B cell (primary cell): ENCODE data around the gene ZNF3. TPM values are rescaled to one million over a fixed set of nuclear protein-coding genes. Genes with fewer than 3 reads are reported as not detected.

ENCODE experiments used
- ATAC-seq: fragments of 200-7000 bp; cut with Tn5 transposase; one replicate; pipeline ENCODE4 v1.10.0; 2021; ENCODE audit warnings: low read depth, mild to moderate bottlenecking, moderate number of reproducible peaks, moderate library complexity
- CTCF ChIA-PET: fragments of 350-600 bp; sonication (Branson Sonifier 250); formaldehyde crosslinking; loops from one replicate; lab custom pipeline; 2021; ENCODE audit warnings: antibody characterized with exemption, inconsistent platforms; lab: Charles Lee
- POLR2A ChIA-PET: fragments of 350-600 bp; sonication (Branson Sonifier 250); formaldehyde crosslinking; loops from one replicate; lab custom pipeline; 2021; ENCODE audit warnings: antibody characterized with exemption; lab: Charles Lee
- DNase-seq: peaks from one replicate; pipeline ENCODE4 v3.0.0; 2013
- H2AFZ ChIP-seq: 2 replicates; pipeline ENCODE4 v1.6.1; 2012; ENCODE audit warnings: mild to moderate bottlenecking, low read depth, low read length; ENCODE audit not compliant: insufficient read depth, poor library complexity, severe bottlenecking
- H3K27ac ChIP-seq, 2 donors: 1 replicate in 1 of 2; 2 replicates in 1 of 2; pipeline ENCODE4 v1.5.1; 2012 to 2013; ENCODE audit warnings: low read length in 2 of 2, mild to moderate bottlenecking in 2 of 2, moderate library complexity in 1 of 2
- H3K27me3 ChIP-seq, 4 experiments: fragments of 200-600 bp in 1 of 4; sonication (generic) in 1 of 4; replicated peaks in 1 of 4; 1 replicate in 2 of 4; 2 replicates in 2 of 4; pipeline versions ENCODE4 v1.6.1 to v1.7.0; 2013 to 2016; ENCODE audit warnings: low read length in 3 of 4, mild to moderate bottlenecking in 2 of 4, mixed read lengths in 1 of 4, moderate library complexity in 1 of 4; ENCODE audit not compliant: insufficient read depth in 4 of 4, control insufficient read depth in 3 of 4; ENCODE audit errors: control extremely low read depth in 1 of 4
- H3K36me3 ChIP-seq, 2 experiments: replicated peaks in 1 of 2; 1 replicate in 1 of 2; 2 replicates in 1 of 2; pipeline versions ENCODE4 v1.6.1 to v1.7.1; 2013; ENCODE audit warnings: low read length in 1 of 2; ENCODE audit not compliant: insufficient read depth in 2 of 2, control insufficient read depth in 1 of 2; ENCODE audit errors: control extremely low read depth in 1 of 2, extremely low read depth in 1 of 2
- H3K4me1 ChIP-seq, 2 donors: fragments of 200-600 bp in 1 of 2; sonication (generic) in 1 of 2; 1 replicate in 1 of 2; 2 replicates in 1 of 2; pipeline versions ENCODE4 v1.5.1 to v1.6.1; 2013 to 2017; ENCODE audit warnings: low read length in 2 of 2; ENCODE audit not compliant: control insufficient read depth in 2 of 2, insufficient read depth in 2 of 2
- H3K4me2 ChIP-seq: replicated peaks from 2 replicates; pipeline ENCODE3; 2012; ENCODE audit warnings: mild to moderate bottlenecking, low read depth, low read length; ENCODE audit not compliant: poor library complexity, severe bottlenecking
- H3K4me3 ChIP-seq, 5 experiments: fragments of 200-600 bp in 1 of 5; sonication (generic) in 1 of 5; 1 replicate in 3 of 5; 2 replicates in 2 of 5; pipeline versions ENCODE4 v1.5.1 to v1.7.0; 2011 to 2016; ENCODE audit warnings: low read length in 4 of 5, mild to moderate bottlenecking in 4 of 5, low read depth in 2 of 5, control low read depth in 1 of 5, moderate library complexity in 1 of 5; ENCODE audit not compliant: insufficient read depth in 1 of 5; ENCODE audit errors: control extremely low read depth in 1 of 5, extremely low read depth in 1 of 5
- H3K79me2 ChIP-seq: fragments of 200-600 bp; sonication (generic); one replicate; pipeline ENCODE4 v1.6.0; 2016; ENCODE audit warnings: low read length; ENCODE audit not compliant: control insufficient read depth, insufficient read depth
- H3K9ac ChIP-seq: fragments of 200-600 bp; sonication (generic); 2 replicates; pipeline ENCODE4 v1.6.1; 2017; ENCODE audit warnings: mild to moderate bottlenecking, low read length, moderate library complexity
- H3K9me3 ChIP-seq, 3 donors: one replicate each; pipeline versions ENCODE4 v1.6.1 to v1.7.1; 2013; ENCODE audit warnings: low read length in 2 of 3; ENCODE audit not compliant: control insufficient read depth in 2 of 3, insufficient read depth in 1 of 3; ENCODE audit errors: control extremely low read depth in 1 of 3
- H4K20me1 ChIP-seq: 2 replicates; pipeline ENCODE4 v1.6.0; 2012; ENCODE audit warnings: mild to moderate bottlenecking, low read length; ENCODE audit not compliant: insufficient read depth, control insufficient read depth, poor library complexity, severe bottlenecking
- H3K27ac Mint-ChIP-seq: one replicate; pipeline ENCODE4 v1.8.0; 2021; ENCODE audit warnings: mixed read lengths
- H3K27me3 Mint-ChIP-seq: one replicate; pipeline ENCODE4 v1.8.0; 2021; ENCODE audit warnings: mixed read lengths
- H3K4me1 Mint-ChIP-seq: one replicate; pipeline ENCODE4 v1.8.0; 2021; ENCODE audit warnings: mixed read lengths
- H3K4me3 Mint-ChIP-seq: one replicate; pipeline ENCODE4 v1.8.0; 2021; ENCODE audit warnings: mixed read lengths
- H3K9me3 Mint-ChIP-seq: one replicate; pipeline ENCODE4 v1.8.0; 2022; ENCODE audit warnings: mixed read lengths; ENCODE audit not compliant: insufficient read depth
- EZH2 ChIP-seq: IDR thresholded peaks from 2 replicates; pipeline ENCODE4 v1.6.1; 2012; ENCODE audit warnings: borderline replicate concordance, low read depth, mild to moderate bottlenecking, moderate library complexity, low read length; ENCODE audit not compliant: insufficient read depth, poor library complexity, severe bottlenecking
- WGBS: methylation state at CpG from one replicate; pipeline ENCODE4 v1.1.5; 2013; ENCODE audit warnings: missing lambda C conversion rate; ENCODE audit not compliant: insufficient coverage; 5-methylcytosine and 5-hydroxymethylcytosine counted together
- intact Hi-C: fragments of 100-400 bp; cut with micrococcal nuclease; formaldehyde crosslinking; loops from one replicate; pipeline ENCODE4 v1.10.0; 2022
- polyA plus RNA-seq: library from polyadenylated mRNA; depleted of rRNA; stranded (reverse); fragments of >200 nt; gene quantifications from 2 replicates; pipeline ENCODE4 v1.2.3, GENCODE V29; 2012
- total RNA-seq, 2 donors: library from RNA; stranded (reverse); fragments of 120-200 nt in 1 of 2; gene quantifications; 1 replicate in 1 of 2; 2 replicates in 1 of 2; pipeline versions ENCODE4 v1.2.3 to v1.2.4, GENCODE V29; 2013 to 2022
- TF ChIP-seq, protein P1 (sequence below): fragments of 200-600 bp; IDR thresholded peaks from one replicate; pipeline ENCODE4 v1.8.0; 2022; ENCODE audit warnings: antibody characterized with exemption, mild to moderate bottlenecking

ZNF3 gene
- total and polyA plus RNA-seq, 2 donors (not counting 1 experiment from before 2014, with no cell fraction given), result 19.2 to 44.8 TPM

DNA sequence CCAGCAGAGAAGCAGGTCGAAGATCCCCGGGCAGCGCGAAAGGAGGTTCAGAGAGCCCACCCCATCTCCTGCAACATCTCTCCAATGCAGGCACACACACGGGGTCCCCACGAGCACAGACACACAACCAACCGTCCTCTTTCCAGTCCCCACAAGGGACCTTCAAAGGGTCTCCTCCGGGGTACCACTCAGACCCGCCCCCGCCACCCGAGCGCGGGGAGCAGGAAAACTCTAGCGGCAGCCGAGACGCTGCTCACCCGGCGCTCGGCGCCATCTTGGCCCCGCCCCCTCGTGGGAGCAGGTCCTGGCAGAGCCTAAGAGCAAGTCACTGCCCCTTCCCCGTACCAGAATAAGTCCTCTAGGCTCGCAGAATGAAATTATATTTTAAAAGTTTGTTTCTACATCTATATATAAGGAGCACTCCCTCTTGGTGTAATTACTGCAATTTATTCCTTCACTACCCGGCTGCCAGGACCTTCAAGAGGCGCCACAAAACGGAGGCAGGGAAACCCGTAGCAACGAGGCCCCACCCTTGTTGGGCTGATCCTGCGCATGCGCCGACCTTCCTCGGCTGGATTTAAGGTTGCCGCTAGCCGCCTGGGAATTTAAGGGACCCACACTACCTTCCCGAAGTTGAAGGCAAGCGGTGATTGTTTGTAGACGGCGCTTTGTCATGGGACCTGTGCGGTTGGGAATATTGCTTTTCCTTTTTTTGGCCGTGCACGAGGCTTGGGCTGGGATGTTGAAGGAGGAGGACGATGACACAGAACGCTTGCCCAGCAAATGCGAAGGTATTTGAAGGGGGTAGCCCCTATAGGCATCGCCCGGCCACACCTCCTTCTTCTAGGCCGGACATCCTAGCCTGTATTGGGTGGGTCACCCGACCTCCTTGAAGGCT lies 37.8 kb upstream of the ZNF3 start, which contains the start of the genes CNPY4 and TAF6:
Gene CNPY4 (plus strand): TSS at position 563 of the 898 bp plus-strand sequence. CDS start 111 bp downstream, at position 674.
Gene TAF6 (minus strand): TSS at position 287 of the 898 bp plus-strand sequence. CDS start 5,149 bp downstream, outside the sequence.
- no peaks in the 10 kb centered on the region for H4K20me1 ChIP-seq
- intact Hi-C loops, result loop anchor here (1.0 kb wide), 3 partner anchors 8 to 37 kb away; partner anchors contain the start of genes AP4M1 and MCM7
- ATAC-seq, result peak; percentile 85
- Mint-ChIP-seq H3K4me1 (peaks cover 30% of the 10 kb centered on the region), H3K4me3 (peak within 1 kb of the TSS; percentile 98), H3K9me3 (no peaks in the 10 kb centered on the region), H3K27ac (peak within 1 kb of the TSS; percentile 95), H3K27me3 (no peaks in the 10 kb centered on the region)
- H3K36me3 ChIP-seq, result no peaks in the 10 kb centered on the region
- under 1% methylated on average over 36 of the region's 49 CpGs for WGBS
- ChIA-PET POLR2A (interaction anchor here (0.7 to 2.9 kb wide), 2 partner anchors 18 to 27 kb away, joined by 3 to 14 read pairs; partner anchors contain the start of genes AP4M1 and MCM7), CTCF (interaction anchor here (1.0 to 2.2 kb wide), 3 partner anchors 11 to 18 kb away, joined by 3 to 8 read pairs (median 6); partner anchors contain the start of genes AP4M1 and MCM7)
- peak within 1 kb of the TSS; percentile 97 for H3K4me2 ChIP-seq
- peak; percentile 97 for DNase-seq
- no peaks in the 10 kb centered on the region for H3K27me3 ChIP-seq
- peaks cover 14 to 21% of the 10 kb centered on the region in 2 donors for H3K4me1 ChIP-seq
- peak within 1 kb of the TSS; percentile 93 for H3K9ac ChIP-seq
- no peaks in the 10 kb centered on the region for H3K9me3 ChIP-seq
- peaks cover 26% of the 10 kb centered on the region for H3K79me2 ChIP-seq
- peak within 1 kb of the TSS; percentile 96 for H2AFZ ChIP-seq
- no peak for TF ChIP-seq EZH2
- TF ChIP-seq, protein P1, sequence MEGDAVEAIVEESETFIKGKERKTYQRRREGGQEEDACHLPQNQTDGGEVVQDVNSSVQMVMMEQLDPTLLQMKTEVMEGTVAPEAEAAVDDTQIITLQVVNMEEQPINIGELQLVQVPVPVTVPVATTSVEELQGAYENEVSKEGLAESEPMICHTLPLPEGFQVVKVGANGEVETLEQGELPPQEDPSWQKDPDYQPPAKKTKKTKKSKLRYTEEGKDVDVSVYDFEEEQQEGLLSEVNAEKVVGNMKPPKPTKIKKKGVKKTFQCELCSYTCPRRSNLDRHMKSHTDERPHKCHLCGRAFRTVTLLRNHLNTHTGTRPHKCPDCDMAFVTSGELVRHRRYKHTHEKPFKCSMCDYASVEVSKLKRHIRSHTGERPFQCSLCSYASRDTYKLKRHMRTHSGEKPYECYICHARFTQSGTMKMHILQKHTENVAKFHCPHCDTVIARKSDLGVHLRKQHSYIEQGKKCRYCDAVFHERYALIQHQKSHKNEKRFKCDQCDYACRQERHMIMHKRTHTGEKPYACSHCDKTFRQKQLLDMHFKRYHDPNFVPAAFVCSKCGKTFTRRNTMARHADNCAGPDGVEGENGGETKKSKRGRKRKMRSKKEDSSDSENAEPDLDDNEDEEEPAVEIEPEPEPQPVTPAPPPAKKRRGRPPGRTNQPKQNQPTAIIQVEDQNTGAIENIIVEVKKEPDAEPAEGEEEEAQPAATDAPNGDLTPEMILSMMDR, result peak; percentile 14
- peak within 1 kb of the TSS; percentile 93 to 97 for H3K27ac ChIP-seq
- H3K4me3 ChIP-seq, result peak within 1 kb of the TSS; percentile 67 to 94 (median 92)
